CD14-positive monocyte (primary cell): ENCODE results near the gene SLC25A46. TPM values are rescaled to one million over a fixed set of nuclear protein-coding genes. Genes with fewer than 3 reads are reported as not detected.

ENCODE experiments used
- DNase-seq, 3 donors: peaks; one replicate each; pipeline ENCODE4 v3.0.0-alpha.2; 2011 to 2022
- H2AFZ ChIP-seq: 2 replicates; pipeline ENCODE4 v1.6.0; 2012; ENCODE audit warnings: mild to moderate bottlenecking, low read depth, low read length, inconsistent platforms; ENCODE audit not compliant: insufficient read depth, poor library complexity, severe bottlenecking
- H3K27ac ChIP-seq, 2 donors: 1 replicate in 1 of 2; 2 replicates in 1 of 2; pipeline ENCODE4 v1.5.1; 2012 to 2013; ENCODE audit warnings: low read length in 2 of 2, control low read depth in 1 of 2, inconsistent platforms in 1 of 2, low read depth in 1 of 2, mild to moderate bottlenecking in 1 of 2
- H3K27me3 ChIP-seq, 2 donors: one replicate each; pipeline versions ENCODE4 v1.6.0 to v1.6.1; 2011 to 2013; ENCODE audit warnings: low read length in 2 of 2; ENCODE audit not compliant: control insufficient read depth in 2 of 2, insufficient read depth in 2 of 2
- H3K36me3 ChIP-seq, 2 donors: replicated peaks in 1 of 2; 1 replicate in 1 of 2; 2 replicates in 1 of 2; pipeline versions ENCODE4 v1.5.1 to v1.6.1; 2012 to 2013; ENCODE audit warnings: low read length in 2 of 2, control low read depth in 1 of 2, inconsistent platforms in 1 of 2, mild to moderate bottlenecking in 1 of 2; ENCODE audit not compliant: insufficient read depth in 2 of 2, control insufficient read depth in 1 of 2
- H3K4me1 ChIP-seq, 2 donors: 1 replicate in 1 of 2; 2 replicates in 1 of 2; pipeline versions ENCODE4 v1.5.1 to v1.6.1; 2012 to 2013; ENCODE audit warnings: low read length in 2 of 2, control low read depth in 1 of 2, inconsistent platforms in 1 of 2, mild to moderate bottlenecking in 1 of 2, moderate library complexity in 1 of 2; ENCODE audit not compliant: insufficient read depth in 2 of 2, control insufficient read depth in 1 of 2
- H3K4me2 ChIP-seq: replicated peaks from 2 replicates; pipeline ENCODE3; 2012; ENCODE audit warnings: low read length, moderate library complexity, mild to moderate bottlenecking; ENCODE audit not compliant: poor library complexity, severe bottlenecking; ENCODE audit errors: extremely low read depth
- H3K4me3 ChIP-seq, 3 experiments: fragments of 200-600 bp in 1 of 3; sonication (generic) in 1 of 3; replicated peaks in 1 of 3; 1 replicate in 2 of 3; 2 replicates in 1 of 3; pipeline ENCODE4 v1.5.1; 2011 to 2013; ENCODE audit warnings: low read length in 3 of 3, mild to moderate bottlenecking in 3 of 3, control low read depth in 2 of 3, low read depth in 2 of 3, inconsistent platforms in 1 of 3, moderate library complexity in 1 of 3
- H3K79me2 ChIP-seq: 2 replicates; pipeline ENCODE4 v1.6.0; 2012; ENCODE audit warnings: mild to moderate bottlenecking, control low read depth, inconsistent platforms, low read length, moderate library complexity; ENCODE audit not compliant: insufficient read depth
- H3K9ac ChIP-seq: 2 replicates; pipeline ENCODE4 v1.6.0; 2017; ENCODE audit warnings: low read length, mild to moderate bottlenecking; ENCODE audit not compliant: insufficient read depth, poor library complexity, severe bottlenecking
- H3K9me3 ChIP-seq, 2 donors: replicated peaks in 1 of 2; 1 replicate in 1 of 2; 2 replicates in 1 of 2; pipeline versions ENCODE4 v1.5.1 to v1.6.1; 2012 to 2013; ENCODE audit warnings: low read length in 2 of 2, control low read depth in 1 of 2; ENCODE audit not compliant: control insufficient read depth in 1 of 2, insufficient read depth in 1 of 2
- H4K20me1 ChIP-seq: 2 replicates; pipeline ENCODE4 v1.6.0; 2012; ENCODE audit warnings: mild to moderate bottlenecking, low read length, control low read depth, moderate library complexity; ENCODE audit not compliant: insufficient read depth
- H3K27ac Mint-ChIP-seq, 7 donors: one replicate each; pipeline ENCODE4 v1.8.0; 2020; ENCODE audit warnings: mild to moderate bottlenecking in 7 of 7, mixed read lengths in 7 of 7, moderate library complexity in 6 of 7, inconsistent platforms in 2 of 7
- H3K27me3 Mint-ChIP-seq, 3 donors: one replicate each; pipeline ENCODE4 v1.8.0; 2021 to 2022; ENCODE audit warnings: low read depth in 3 of 3, mild to moderate bottlenecking in 3 of 3, mixed read lengths in 3 of 3, moderate library complexity in 3 of 3, inconsistent platforms in 1 of 3
- H3K36me3 Mint-ChIP-seq, 2 donors: one replicate each; pipeline ENCODE4 v1.8.0; 2020; ENCODE audit warnings: mixed read lengths in 2 of 2, inconsistent platforms in 1 of 2, mild to moderate bottlenecking in 1 of 2
- H3K4me1 Mint-ChIP-seq: one replicate; pipeline ENCODE4 v1.8.0; 2020; ENCODE audit warnings: mild to moderate bottlenecking, mixed read lengths
- H3K4me3 Mint-ChIP-seq, 2 donors: one replicate each; pipeline ENCODE4 v1.8.0; 2020; ENCODE audit warnings: mild to moderate bottlenecking in 2 of 2, mixed read lengths in 2 of 2, moderate library complexity in 1 of 2
- H3K9me3 Mint-ChIP-seq, 7 donors: one replicate each; pipeline ENCODE4 v1.8.0; 2020 to 2022; ENCODE audit warnings: mixed read lengths in 7 of 7, mild to moderate bottlenecking in 6 of 7, moderate library complexity in 6 of 7, inconsistent platforms in 2 of 7
- CTCF ChIP-seq: fragments of 200-600 bp; IDR thresholded peaks from one replicate; pipeline ENCODE4 v1.8.0; 2022; ENCODE audit warnings: antibody characterized with exemption, mild to moderate bottlenecking
- WGBS: methylation state at CpG from one replicate; pipeline ENCODE4 v1.1.5; 2013; ENCODE audit warnings: missing lambda C conversion rate; ENCODE audit not compliant: insufficient coverage; 5-methylcytosine and 5-hydroxymethylcytosine counted together
- intact Hi-C, 2 donors: fragments of 100-400 bp; cut with micrococcal nuclease; formaldehyde crosslinking; loops; one replicate each; pipeline versions ENCODE4 v1.15.0 to v1.15.1; 2023
- polyA plus RNA-seq, 3 donors: library from polyadenylated mRNA; depleted of rRNA in 1 of 3; unstranded in 2 of 3; stranded (reverse) in 1 of 3; fragments of 300-500 nt in 2 of 3; fragments of >200 nt in 1 of 3; fragmentation: Illumina TruSeq in 2 of 3; gene quantifications; 1 replicate in 2 of 3; 2 replicates in 1 of 3; pipeline ENCODE4 v1.2.3, GENCODE V29; 2012 to 2021

Gene SLC25A46
- polyA plus RNA-seq, 3 donors, result 20.1 to 32.2 (median 29.7) TPM

- no peaks in the 10 kb centered on the region for H3K36me3 Mint-ChIP-seq
- WGBS, result 33% methylated on average over 1 of the region's 3 CpGs
- Histone ChIP-seq H3K4me3 (no peak overlapping the region), H3K9ac (no peak overlapping the region), H3K36me3 (no peaks in the 10 kb centered on the region), H2AFZ (no peak overlapping the region), H3K27me3 (no peaks in the 10 kb centered on the region), H3K4me2 (no peak overlapping the region), H3K4me1 (no peaks in the 10 kb centered on the region), H3K9me3 (peaks cover 5 to 6% of the 10 kb centered on the region in 2 donors), H3K79me2 (no peaks in the 10 kb centered on the region), H4K20me1 (no peaks in the 10 kb centered on the region), H3K27ac (no peak overlapping the region)
- no peak overlapping the region for H3K4me3 Mint-ChIP-seq
- peaks cover 3 to 16% (median 12%) of the 10 kb centered on the region in 7 donors for H3K9me3 Mint-ChIP-seq
- peaks cover 0 to 3% (median 2%) of the 10 kb centered on the region in 3 donors for H3K27me3 Mint-ChIP-seq
- H3K4me1 Mint-ChIP-seq, result no peaks in the 10 kb centered on the region
- TF ChIP-seq CTCF, result no peak
- peak overlapping the region in 1 of 7 donors; percentile 24 for H3K27ac Mint-ChIP-seq
- no peak for DNase-seq
- intact Hi-C loops, result no loop called here
Observed at GRCh38 chr5:110707260-110707844, 31.5 kb upstream of the SLC25A46 start.

- no peaks in the 10 kb centered on the region for H4K20me1 ChIP-seq
- Mint-ChIP-seq H3K36me3 (no peaks in the 10 kb centered on the region), H3K4me3 (no peak overlapping the region), H3K27ac (no peak overlapping the region), H3K4me1 (no peaks in the 10 kb centered on the region), H3K27me3 (peaks cover 0 to under 1% (median 0%) of the 10 kb centered on the region in 3 donors), H3K9me3 (peaks cover 0 to 8% (median 3%) of the 10 kb centered on the region in 7 donors)
- no peak for TF ChIP-seq CTCF
- intact Hi-C loops, result no loop called here
- H3K4me3 ChIP-seq, result no peak overlapping the region
- H2AFZ ChIP-seq, result no peak overlapping the region
- no peak overlapping the region for H3K4me2 ChIP-seq
- H3K9ac ChIP-seq, result no peak overlapping the region
- no peaks in the 10 kb centered on the region for H3K36me3 ChIP-seq
- DNase-seq, result no peak
- no peak overlapping the region for H3K27ac ChIP-seq
- no peaks in the 10 kb centered on the region for H3K79me2 ChIP-seq
- no peaks in the 10 kb centered on the region for H3K27me3 ChIP-seq
- WGBS, result no CpG with 5 or more reads among the region's 5 CpGs
- no peaks in the 10 kb centered on the region for H3K9me3 ChIP-seq
- no peaks in the 10 kb centered on the region for H3K4me1 ChIP-seq
Observed at GRCh38 chr5:110716247-110717245, 22.3 kb upstream of the SLC25A46 start.
